Spleen (tissue), 11 donors: ENCODE results near the gene CDH13. TPM values are rescaled to one million over a fixed set of nuclear protein-coding genes. Genes with fewer than 3 reads are reported as not detected.

Source experiments
- DNase-seq: peaks from one replicate; pipeline ENCODE4 v3.0.0-alpha.2; 2020
- H3K27ac ChIP-seq, 8 donors: fragments of 200-600 bp; sonication (generic) in 7 of 8; 1 replicate in 4 of 8; 2 replicates in 4 of 8; pipeline versions ENCODE4 v1.5.0 to v1.8.0; 2016 to 2021; ENCODE audit warnings: inconsistent platforms in 4 of 8, mild to moderate bottlenecking in 4 of 8, moderate library complexity in 1 of 8
- H3K27me3 ChIP-seq, 7 donors: fragments of 200-600 bp; sonication (generic) in 6 of 7; replicated peaks in 1 of 7; 1 replicate in 4 of 7; 2 replicates in 3 of 7; pipeline versions ENCODE4 v1.5.0 to v1.8.0; 2016 to 2021; ENCODE audit warnings: inconsistent platforms in 3 of 7, mild to moderate bottlenecking in 1 of 7
- H3K36me3 ChIP-seq, 6 donors: fragments of 200-600 bp; sonication (generic) in 5 of 6; 1 replicate in 4 of 6; 2 replicates in 2 of 6; pipeline versions ENCODE4 v1.5.0 to v1.8.0; 2016 to 2021; ENCODE audit warnings: inconsistent platforms in 2 of 6
- H3K4me1 ChIP-seq, 6 donors: fragments of 200-600 bp; sonication (generic) in 5 of 6; 1 replicate in 3 of 6; 2 replicates in 3 of 6; pipeline versions ENCODE4 v1.5.0 to v1.8.0; 2016 to 2021; ENCODE audit warnings: inconsistent platforms in 3 of 6
- H3K4me3 ChIP-seq, 8 donors: fragments of 200-600 bp; sonication (generic) in 7 of 8; 1 replicate in 4 of 8; 2 replicates in 4 of 8; pipeline versions ENCODE4 v1.5.0 to v1.8.0; 2016 to 2021; ENCODE audit warnings: inconsistent platforms in 4 of 8, mild to moderate bottlenecking in 4 of 8, moderate library complexity in 2 of 8
- H3K9me3 ChIP-seq, 8 donors: fragments of 200-600 bp; sonication (generic) in 7 of 8; 1 replicate in 4 of 8; 2 replicates in 4 of 8; pipeline versions ENCODE4 v1.5.0 to v1.8.0; 2016 to 2021; ENCODE audit warnings: inconsistent platforms in 4 of 8
- POLR2A ChIP-seq, 3 donors: fragments of 450-650 bp; IDR thresholded peaks; one replicate each; pipeline ENCODE4 v1.5.1; 2017; ENCODE audit warnings: antibody characterized with exemption in 3 of 3, mild to moderate bottlenecking in 1 of 3
- POLR2AphosphoS5 ChIP-seq, 3 donors: sonication (generic); formaldehyde crosslinking; IDR thresholded peaks; one replicate each; pipeline ENCODE4 v1.5.1; 2017; ENCODE audit warnings: antibody characterized with exemption in 3 of 3
- WGBS, 5 donors: extraction: QIAGEN DNeasy Blood & Tissue Kit in 3 of 5; methylation state at CpG; one replicate each; pipeline versions ENCODE4 v1.1.5 to v1.1.7; 2013 to 2018; 5-methylcytosine and 5-hydroxymethylcytosine counted together
- intact Hi-C: fragments of 100-400 bp; cut with DNase I; formaldehyde crosslinking; loops from one replicate; pipeline ENCODE4 v1.15.0; 2023; ENCODE audit warnings: low total_unique reads
- polyA plus RNA-seq, 3 donors: library from polyadenylated mRNA; stranded (reverse); fragments of 200-250 nt; gene quantifications; one replicate each; pipeline ENCODE4 v1.2.1, GENCODE V29; 2013
- total RNA-seq, 7 donors: library from RNA; depleted of rRNA in 3 of 7; stranded (reverse); fragments of >200 nt in 3 of 7; fragmentation: NEBNext Ultra II Directional in 4 of 7; extraction: Animal tissue kit (Norgen Biotek cat#: 25700) in 4 of 7; gene quantifications; one replicate each; pipeline versions ENCODE4 v1.1.0 to v1.2.1, GENCODE V29; 2016 to 2021
- TF ChIP-seq, protein P1 (sequence below), 11 experiments: fragments of 200-600 bp in 7 of 11; fragments of 450-650 bp in 4 of 11; sonication (generic) in 4 of 11; IDR thresholded peaks in 8 of 11; conservative IDR thresholded peaks in 3 of 11; 1 replicate in 7 of 11; 2 replicates in 4 of 11; pipeline versions ENCODE4 v1.4.0 to v1.8.0; 2016 to 2021; ENCODE audit warnings: antibody characterized with exemption in 11 of 11, inconsistent platforms in 4 of 11, mild to moderate bottlenecking in 1 of 11
- donor health status: healthy with polysubstance abuse.
- donor health status: DM: no; HTN: no; CAD: no; lungs with moderate emphysema.
- donor health status: DM: no; HTN: no; CAD: no.
- donor health status: Bipolar disorder and iron deficiency.
- donor health status: healthy.
- donor health status: DM: no; HTN: no; CAD: no.
- donor health status: DM: yes; HTN: yes; CAD: no.

The CDH13 gene
- total and polyA plus RNA-seq, 10 donors = 0.13 to 4.6 (median 1.1) TPM

DNA sequence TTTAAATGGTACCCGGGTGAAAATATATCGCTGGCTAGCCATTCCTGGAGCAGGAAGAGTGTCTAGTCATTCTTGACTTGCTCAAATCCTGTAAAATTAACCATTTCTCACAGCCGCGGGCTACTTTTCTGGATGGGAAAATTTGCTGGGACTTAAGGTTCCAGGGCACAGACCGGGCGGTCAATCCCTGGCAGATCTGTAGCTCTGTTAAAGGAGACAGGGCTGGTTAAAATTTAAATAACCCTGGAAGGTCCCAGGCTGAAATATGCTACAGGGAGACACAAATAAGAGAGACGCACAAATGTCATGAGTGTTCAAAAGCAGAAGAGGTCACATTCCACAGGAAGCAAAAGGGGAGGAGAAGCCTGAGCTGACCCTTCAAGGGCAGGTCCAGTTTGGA, 951.4 kb downstream of the CDH13 start:
- no peak for TF ChIP-seq POLR2A (IDR thresholded peaks at IDR 0.05)
- TF ChIP-seq, protein P1, sequence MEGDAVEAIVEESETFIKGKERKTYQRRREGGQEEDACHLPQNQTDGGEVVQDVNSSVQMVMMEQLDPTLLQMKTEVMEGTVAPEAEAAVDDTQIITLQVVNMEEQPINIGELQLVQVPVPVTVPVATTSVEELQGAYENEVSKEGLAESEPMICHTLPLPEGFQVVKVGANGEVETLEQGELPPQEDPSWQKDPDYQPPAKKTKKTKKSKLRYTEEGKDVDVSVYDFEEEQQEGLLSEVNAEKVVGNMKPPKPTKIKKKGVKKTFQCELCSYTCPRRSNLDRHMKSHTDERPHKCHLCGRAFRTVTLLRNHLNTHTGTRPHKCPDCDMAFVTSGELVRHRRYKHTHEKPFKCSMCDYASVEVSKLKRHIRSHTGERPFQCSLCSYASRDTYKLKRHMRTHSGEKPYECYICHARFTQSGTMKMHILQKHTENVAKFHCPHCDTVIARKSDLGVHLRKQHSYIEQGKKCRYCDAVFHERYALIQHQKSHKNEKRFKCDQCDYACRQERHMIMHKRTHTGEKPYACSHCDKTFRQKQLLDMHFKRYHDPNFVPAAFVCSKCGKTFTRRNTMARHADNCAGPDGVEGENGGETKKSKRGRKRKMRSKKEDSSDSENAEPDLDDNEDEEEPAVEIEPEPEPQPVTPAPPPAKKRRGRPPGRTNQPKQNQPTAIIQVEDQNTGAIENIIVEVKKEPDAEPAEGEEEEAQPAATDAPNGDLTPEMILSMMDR (IDR thresholded peaks at IDR 0.05 in 8 of 11, conservative IDR thresholded peaks at IDR 0.05 in 3 of 11) = no peak
- no peak for TF ChIP-seq POLR2AphosphoS5 (IDR thresholded peaks at IDR 0.05)
- Histone ChIP-seq H3K4me3 (no peak overlapping the region), H3K4me1 (no peaks in the 10 kb centered on the region), H3K9me3 (peaks cover 0 to 21% (median 5%) of the 10 kb centered on the region in 8 donors), H3K36me3 (no peaks in the 10 kb centered on the region), H3K27me3 (no peaks in the 10 kb centered on the region), H3K27ac (no peak overlapping the region)
- intact Hi-C loops = no loop called here
- DNase-seq = no peak
- 69 to 88% (median 79%) methylated on average over 7 of the region's 7 CpGs for WGBS, 5 donors

DNA sequence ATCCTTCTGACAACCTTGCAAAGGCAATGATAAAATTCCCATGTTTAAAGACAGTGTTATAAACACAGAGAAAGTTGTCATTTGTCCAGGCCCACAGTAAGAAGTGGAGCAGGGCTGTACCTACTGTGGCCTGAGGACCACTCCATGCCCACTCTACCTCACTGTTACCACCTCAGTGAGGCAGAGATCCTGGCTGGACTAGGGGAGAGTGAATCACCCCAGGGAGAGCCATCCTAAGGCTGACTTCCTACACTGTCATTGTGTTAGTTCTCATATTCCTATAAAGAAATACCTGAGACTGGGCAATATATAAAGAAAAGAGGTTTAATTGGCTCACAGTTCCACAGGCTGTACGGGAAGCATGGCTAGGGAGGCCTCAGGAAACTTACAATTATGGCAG, 952.3 kb downstream of the CDH13 start:
- Histone ChIP-seq H3K27me3 (no peaks in the 10 kb centered on the region), H3K9me3 (peaks cover 0 to 21% (median 5%) of the 10 kb centered on the region in 8 donors), H3K4me3 (no peak overlapping the region), H3K36me3 (no peaks in the 10 kb centered on the region), H3K4me1 (no peaks in the 10 kb centered on the region), H3K27ac (no peak overlapping the region)
- intact Hi-C loops = no loop called here
- no peak for DNase-seq
- 17 to 42% (median 24%) methylated on average over 1 of the region's 1 CpG for WGBS, 5 donors
- TF ChIP-seq, protein P1 (IDR thresholded peaks at IDR 0.05 in 8 of 11, conservative IDR thresholded peaks at IDR 0.05 in 3 of 11) = no peak
- TF ChIP-seq POLR2A (IDR thresholded peaks at IDR 0.05) (no peak), POLR2AphosphoS5 (IDR thresholded peaks at IDR 0.05) (no peak)

DNA sequence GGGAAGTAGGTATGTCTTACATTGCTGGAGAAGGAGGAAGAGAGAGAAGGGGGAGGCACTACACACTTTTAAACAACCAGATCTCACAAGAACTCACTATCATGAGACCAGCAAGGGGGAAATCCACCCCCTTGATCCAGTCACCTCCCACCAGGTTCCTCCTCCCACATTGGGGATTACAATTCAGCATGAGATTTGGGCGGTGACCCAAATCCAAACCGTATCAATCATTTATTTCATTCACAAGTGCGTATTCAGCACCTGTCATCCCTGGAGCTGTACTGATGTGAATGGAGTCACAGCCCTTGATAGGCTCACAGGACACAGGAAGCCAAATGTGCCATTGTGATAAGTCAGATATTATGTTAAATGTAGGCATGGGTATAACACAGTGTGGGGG, 952.7 kb downstream of the CDH13 start:
- WGBS, 5 donors = 70 to 93% (median 78%) methylated on average over 3 of the region's 3 CpGs
- TF ChIP-seq, protein P1 (IDR thresholded peaks at IDR 0.05 in 8 of 11, conservative IDR thresholded peaks at IDR 0.05 in 3 of 11) = no peak
- peaks cover 0 to 21% (median 5%) of the 10 kb centered on the region in 8 donors for H3K9me3 ChIP-seq
- H3K27ac ChIP-seq = no peak overlapping the region
- no peak overlapping the region for H3K4me3 ChIP-seq
- no peak for DNase-seq
- H3K27me3 ChIP-seq = no peaks in the 10 kb centered on the region
- intact Hi-C loops = no loop called here
- H3K4me1 ChIP-seq = no peaks in the 10 kb centered on the region
- no peaks in the 10 kb centered on the region for H3K36me3 ChIP-seq

DNA sequence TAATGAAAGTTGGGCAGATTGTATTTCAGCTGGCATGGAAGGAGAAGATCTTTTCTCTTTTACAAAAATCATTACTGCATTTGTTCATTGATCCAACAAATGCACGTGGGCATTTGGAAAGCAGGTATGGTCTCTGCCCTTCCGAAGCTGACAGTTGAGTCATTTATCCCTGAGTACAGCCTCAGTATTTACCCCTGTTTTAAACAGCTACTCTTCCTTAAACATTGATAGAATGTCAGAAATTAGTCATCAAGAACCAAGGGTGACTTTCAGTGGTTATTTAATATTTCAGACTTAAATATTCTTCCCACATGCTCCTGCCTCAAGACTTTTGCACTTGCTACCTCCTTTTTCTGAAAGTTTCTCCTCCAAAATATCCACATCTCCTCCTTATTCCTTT, 954.3 kb downstream of the CDH13 start:
- Histone ChIP-seq H3K4me1 (no peaks in the 10 kb centered on the region), H3K36me3 (no peaks in the 10 kb centered on the region), H3K27me3 (peaks cover 0 to 3% (median 0%) of the 10 kb centered on the region in 7 donors), H3K9me3 (peaks cover 0 to 11% (median under 1%) of the 10 kb centered on the region in 8 donors), H3K4me3 (no peak overlapping the region), H3K27ac (no peak overlapping the region)
- intact Hi-C loops = no loop called here
- DNase-seq = no peak
- TF ChIP-seq, protein P1 (IDR thresholded peaks at IDR 0.05 in 8 of 11, conservative IDR thresholded peaks at IDR 0.05 in 3 of 11) = no peak
- TF ChIP-seq POLR2AphosphoS5 (IDR thresholded peaks at IDR 0.05) = no peak
- WGBS, 5 donors = 62 to 77% (median 70%) methylated on average over 2 of the region's 2 CpGs
